HFFc6 (cell line): ENCODE data around the gene IAPP. TPM values are rescaled to one million over a fixed set of nuclear protein-coding genes. Genes with fewer than 3 reads are reported as not detected.
A peak's percentile ranks its signal among the peaks of the same experiment; 100 is the strongest.
"Not testable (repeated sequence)": the region's sequence is repeated elsewhere in the genome, so short reads cannot be mapped to it uniquely, and the experiment has no call there.

Source experiments
- DNase-seq: peaks from one replicate; pipeline ENCODE4 v3.0.0-alpha.2; 2018
- H3K27ac Mint-ChIP-seq: 2 replicates; pipeline ENCODE4 v1.8.0; 2020; ENCODE audit warnings: mild to moderate bottlenecking, mixed read lengths
- H3K27me3 Mint-ChIP-seq: 2 replicates; pipeline ENCODE4 v1.8.0; 2021; ENCODE audit warnings: mild to moderate bottlenecking, moderate library complexity, mixed read lengths; ENCODE audit not compliant: insufficient read depth
- H3K36me3 Mint-ChIP-seq: 2 replicates; pipeline ENCODE4 v1.8.0; 2021; ENCODE audit warnings: low read depth, mixed read lengths
- H3K4me1 Mint-ChIP-seq: 2 replicates; pipeline ENCODE4 v1.8.0; 2020; ENCODE audit warnings: low read depth, mixed read lengths
- H3K4me3 Mint-ChIP-seq: 2 replicates; pipeline ENCODE4 v1.8.0; 2020; ENCODE audit warnings: mild to moderate bottlenecking, moderate library complexity, mixed read lengths
- H3K9me3 Mint-ChIP-seq: 2 replicates; pipeline ENCODE4 v1.8.0; 2020; ENCODE audit warnings: mild to moderate bottlenecking, mixed read lengths
- CTCF ChIP-seq: fragments of 200-600 bp; sonication (generic); IDR thresholded peaks from 2 replicates; pipeline ENCODE4 v1.5.0; 2021; ENCODE audit warnings: antibody characterized with exemption, mild to moderate bottlenecking
- total RNA-seq, 6 experiments: library from RNA; stranded (reverse); fragmentation: NEBNext Ultra II Directional; extraction: Animal tissue kit (Norgen Biotek cat#: 25700); gene quantifications; 2 replicates in 1 of 6; 3 replicates in 5 of 6; pipeline ENCODE4 v1.2.3, GENCODE V29; 2021

IAPP gene
- total RNA-seq, 6 experiments from 2014 or later, result not detected

- DNase-seq, result no peak
- no peaks in the 10 kb centered on the region for H3K9me3 Mint-ChIP-seq
- peaks cover 45% of the 10 kb centered on the region for H3K4me1 Mint-ChIP-seq
- TF ChIP-seq CTCF, result no peak
- H3K36me3 Mint-ChIP-seq, result no peaks in the 10 kb centered on the region
- H3K4me3 Mint-ChIP-seq, result no peak overlapping the region
- no peak overlapping the region for H3K27ac Mint-ChIP-seq
- no peaks in the 10 kb centered on the region; the same call in 1 of the 2 replicates for H3K27me3 Mint-ChIP-seq
These were observed 40.9 kb downstream of the IAPP start for GRCh38 chr12:21413369-21414277.

GRCh38 chr12:21416511-21417121 lies 43.9 kb downstream of the IAPP start:
- TF ChIP-seq CTCF, result no peak
- no peaks in the 10 kb centered on the region; the same call in 1 of the 2 replicates for H3K27me3 Mint-ChIP-seq
- no peaks in the 10 kb centered on the region for H3K9me3 Mint-ChIP-seq
- H3K36me3 Mint-ChIP-seq, result no peaks in the 10 kb centered on the region; the same call in 1 of the 2 replicates
- H3K27ac Mint-ChIP-seq, result peak overlapping the region; percentile 91
- DNase-seq, result peak; percentile 75
- H3K4me3 Mint-ChIP-seq, result peak overlapping the region; percentile 74
- H3K4me1 Mint-ChIP-seq, result peaks cover 45% of the 10 kb centered on the region

GRCh38 chr12:21418398-21418797 lies 45.7 kb downstream of the IAPP start:
- not testable (repeated sequence) for H3K9me3 Mint-ChIP-seq, H3K4me3 Mint-ChIP-seq, DNase-seq, H3K27ac Mint-ChIP-seq, H3K36me3 Mint-ChIP-seq, H3K27me3 Mint-ChIP-seq
- H3K4me1 Mint-ChIP-seq, result peaks cover 43% of the 10 kb centered on the region

GRCh38 chr12:21419009-21419699 lies 46.5 kb downstream of the IAPP start:
- H3K9me3 Mint-ChIP-seq, H3K36me3 Mint-ChIP-seq, H3K27ac Mint-ChIP-seq, H3K4me3 Mint-ChIP-seq, DNase-seq, H3K27me3 Mint-ChIP-seq: not testable (repeated sequence)
- H3K4me1 Mint-ChIP-seq, result peaks cover 37% of the 10 kb centered on the region

GRCh38 chr12:21428241-21428640 lies 55.5 kb downstream of the IAPP start:
- Mint-ChIP-seq H3K36me3 (no peaks in the 10 kb centered on the region), H3K27ac (no peak overlapping the region), H3K4me1 (peaks cover 30% of the 10 kb centered on the region), H3K4me3 (no peak overlapping the region; the same call in 1 of the 2 replicates), H3K27me3 (no peaks in the 10 kb centered on the region), H3K9me3 (no peaks in the 10 kb centered on the region; the same call in 1 of the 2 replicates)
- no peak for TF ChIP-seq CTCF
- peak; percentile 48 for DNase-seq

Other genes with a start within 250 kb of the IAPP start
- not detected for gene SLCO1B1, start 241.7 kb upstream of the IAPP start, total RNA-seq
- gene SLCO1A2, start 38.0 kb upstream of the IAPP start, total RNA-seq, result not detected
- 10 to 100 TPM; 10.1 to 13.3 (median 10.5) TPM for gene PYROXD1, start 64.8 kb downstream of the IAPP start, total RNA-seq
- gene RECQL, start 128.7 kb downstream of the IAPP start, total RNA-seq, result 10 to 100 TPM; 34.9 to 43.6 (median 39.2) TPM
- 100 to 1,000 TPM in 1 of 6 experiments, 10 to 100 TPM in 5; 78.8 to 115 (median 98.1) TPM for gene GOLT1B, start 128.9 kb downstream of the IAPP start, total RNA-seq
- gene SPX, start 153.4 kb downstream of the IAPP start, total RNA-seq, result not detected
- gene GYS2, start 231.9 kb downstream of the IAPP start, total RNA-seq, result not detected